Retina (tissue), 1 donor: ENCODE results near the gene WSCD2.

ENCODE experiments used
- DNase-seq: peaks from one replicate; pipeline ENCODE4 v3.0.0-alpha.2; 2016

WSCD2 gene

GRCh38 chr12:108109504-108109903 lies 19.6 kb upstream of the WSCD2 start:
- no peak for DNase-seq

- DNase-seq = no peak
Measured at GRCh38 chr12:108109954-108110353, 19.1 kb upstream of the WSCD2 start.

DNA sequence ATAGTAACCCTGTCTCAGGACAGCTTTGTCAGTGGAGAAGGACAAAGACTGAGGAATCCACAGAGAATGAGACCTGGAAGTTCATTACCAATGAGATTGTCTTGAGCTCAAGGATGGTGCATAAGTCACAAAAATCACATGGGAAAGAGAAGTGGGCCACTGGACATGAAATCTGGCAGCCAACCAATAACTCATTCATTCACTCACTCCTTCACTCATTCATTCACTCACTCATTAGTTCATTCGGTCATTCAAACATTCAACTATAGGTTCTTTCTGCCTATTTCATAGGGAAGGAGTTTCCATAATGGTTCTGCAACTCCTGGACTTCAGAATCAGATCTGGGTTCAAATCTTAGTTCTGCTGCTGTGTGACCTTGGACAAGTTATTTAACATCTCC lies 18.2 kb upstream of the WSCD2 start:
- DNase-seq = no peak

DNA sequence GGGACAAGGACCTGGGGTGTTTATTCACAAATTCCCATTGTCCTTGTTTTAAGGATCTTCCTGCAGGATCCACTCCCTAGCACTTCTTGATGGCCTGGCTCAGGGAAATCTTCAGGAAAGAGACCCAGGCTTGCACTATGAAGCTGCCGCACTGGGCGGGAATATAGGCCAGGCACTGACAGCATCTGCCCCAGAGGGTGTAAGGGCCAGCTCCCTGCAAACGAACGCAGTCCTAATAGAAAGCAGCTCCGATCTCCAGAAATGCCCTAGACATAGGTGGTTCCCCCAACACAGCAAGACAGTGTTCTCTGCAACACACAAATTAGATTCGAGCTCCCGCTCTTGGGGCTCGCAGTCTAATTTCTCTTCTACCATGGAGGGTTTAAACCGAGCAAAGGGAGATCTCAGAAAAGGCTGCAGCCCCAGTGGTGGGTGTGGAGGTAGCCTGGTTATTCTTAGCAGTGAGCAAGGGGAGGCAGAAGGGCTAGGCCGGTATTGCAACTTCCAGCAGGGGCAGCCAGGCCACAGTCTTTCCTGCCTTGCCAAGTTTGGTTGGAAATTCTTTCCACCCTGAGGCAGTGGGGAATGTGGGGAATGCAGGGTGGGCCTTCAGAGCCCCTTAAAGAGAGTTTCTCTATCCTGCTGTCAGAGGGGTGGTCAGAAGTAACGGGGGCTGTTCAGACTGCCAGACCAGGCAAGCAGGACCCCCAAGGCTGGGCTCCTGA lies 16.1 kb upstream of the WSCD2 start:
- peak; percentile 30 for DNase-seq

DNA sequence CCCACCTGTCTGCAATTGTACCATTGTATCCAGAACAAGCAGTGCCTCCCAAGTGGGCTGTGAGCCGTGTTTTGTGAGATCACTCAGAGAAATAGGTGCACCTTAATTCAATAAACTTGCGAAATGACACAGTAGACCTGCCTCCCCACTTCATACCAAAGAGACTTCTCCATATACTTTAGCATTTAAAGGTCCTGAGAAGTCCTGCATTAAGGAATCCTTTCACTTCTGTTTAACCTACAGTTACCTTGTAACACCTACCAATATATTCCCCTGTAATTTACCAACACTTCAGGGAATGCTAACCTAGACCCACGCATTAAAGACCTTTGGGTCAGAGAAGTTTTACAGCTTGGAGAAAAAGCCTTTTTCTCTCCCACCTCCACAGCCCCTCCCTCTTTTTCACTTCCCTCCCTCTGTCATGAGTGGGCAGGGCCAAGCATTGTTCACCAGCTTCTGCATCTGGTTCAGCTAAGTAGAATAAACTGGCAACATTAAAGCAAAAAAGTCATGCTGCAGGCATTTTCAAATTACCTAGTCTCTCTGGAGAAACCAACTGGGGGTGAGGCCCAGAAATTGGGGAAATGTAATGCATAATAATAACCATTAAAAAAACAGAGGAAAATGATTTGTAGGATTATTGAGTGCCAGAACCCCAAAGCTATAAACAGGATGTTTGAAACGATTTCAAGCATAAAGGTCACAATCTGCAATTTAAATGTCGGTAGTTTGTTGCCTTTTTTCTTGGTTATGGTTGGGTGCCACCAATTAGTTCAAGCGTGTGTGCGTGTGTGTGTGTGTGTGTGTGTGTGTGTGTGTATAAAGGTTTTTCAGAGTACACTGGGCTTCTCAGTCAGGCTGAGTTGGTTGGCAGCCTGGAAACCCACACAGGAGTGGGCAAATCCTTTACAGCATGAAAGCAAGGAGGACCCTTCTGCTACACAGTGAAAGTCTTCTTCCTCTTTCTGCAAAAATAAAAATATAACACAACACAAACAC lies 13.7 kb upstream of the WSCD2 start:
- DNase-seq = peak; percentile 19

DNA sequence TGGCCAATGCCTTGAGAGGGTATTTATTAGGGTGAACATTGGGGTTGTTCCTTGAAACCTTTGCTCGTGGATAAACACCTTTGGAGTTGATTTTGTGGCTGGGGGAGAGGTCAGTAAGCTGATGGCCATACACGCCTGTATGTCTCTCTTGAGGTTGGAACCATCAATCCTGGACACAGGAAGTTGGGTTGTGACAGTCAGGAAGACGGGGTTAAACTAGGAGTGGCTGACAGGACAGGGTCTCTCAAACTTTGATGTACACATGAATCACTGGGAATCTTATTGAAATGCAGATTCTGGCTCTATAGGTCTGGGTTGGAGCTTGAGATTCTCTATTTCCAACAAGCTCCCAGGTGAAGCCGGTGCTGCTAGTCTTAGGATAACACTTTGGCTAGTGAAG lies 12.8 kb upstream of the WSCD2 start:
- no peak for DNase-seq

- DNase-seq = no peak
Measured at GRCh38 chr12:108116699-108117098, 12.4 kb upstream of the WSCD2 start.

DNA sequence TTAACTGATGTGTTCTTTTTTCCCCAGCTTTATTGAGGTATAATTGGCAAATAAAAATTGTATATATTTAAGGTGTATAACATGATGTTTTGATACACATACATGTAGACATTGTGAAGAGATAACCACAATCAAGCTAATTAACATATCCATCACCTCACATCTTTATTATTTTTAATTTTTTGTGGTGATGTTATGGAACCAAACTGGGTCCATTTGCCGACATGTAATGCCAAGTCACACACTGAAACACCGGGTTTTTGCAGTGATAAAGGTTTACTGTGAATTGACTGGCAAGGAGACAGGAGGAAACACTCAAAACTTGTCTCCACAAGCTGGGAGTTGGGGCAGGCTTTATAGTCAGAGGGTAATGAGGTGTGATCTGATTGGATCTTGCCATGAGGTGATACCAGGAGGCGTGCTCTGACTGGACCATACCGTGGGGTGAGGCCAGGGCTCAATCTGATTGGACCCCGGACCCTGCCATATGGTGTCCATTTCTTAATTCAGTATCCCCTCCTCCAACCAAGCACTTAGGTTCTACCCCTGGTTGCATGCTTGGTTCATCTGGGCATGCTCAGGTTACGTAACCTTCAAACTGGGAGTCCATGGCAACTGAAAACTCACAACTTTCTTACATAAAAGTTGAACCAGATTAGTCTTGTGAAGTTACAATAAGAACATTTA lies 11.8 kb upstream of the WSCD2 start:
- no peak for DNase-seq

DNA sequence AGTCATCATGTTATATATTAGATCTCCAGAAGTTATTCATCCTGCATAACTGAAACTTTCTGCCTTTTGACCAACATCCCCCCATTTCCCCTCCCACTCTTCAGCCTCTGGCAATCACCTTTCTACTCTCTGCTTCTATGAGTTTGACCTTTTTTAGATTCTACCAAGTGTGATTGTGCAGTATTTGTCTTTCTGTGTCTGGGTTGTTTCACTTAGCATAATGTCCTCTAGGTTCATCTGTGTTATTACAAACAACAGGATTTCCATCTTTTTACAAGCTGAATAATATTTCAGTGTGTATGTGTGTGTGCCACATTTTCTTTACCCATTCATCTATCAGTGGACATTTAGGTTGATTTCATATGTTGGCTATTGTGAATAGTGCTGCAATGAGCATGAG lies 11.2 kb upstream of the WSCD2 start:
- DNase-seq = no peak

DNA sequence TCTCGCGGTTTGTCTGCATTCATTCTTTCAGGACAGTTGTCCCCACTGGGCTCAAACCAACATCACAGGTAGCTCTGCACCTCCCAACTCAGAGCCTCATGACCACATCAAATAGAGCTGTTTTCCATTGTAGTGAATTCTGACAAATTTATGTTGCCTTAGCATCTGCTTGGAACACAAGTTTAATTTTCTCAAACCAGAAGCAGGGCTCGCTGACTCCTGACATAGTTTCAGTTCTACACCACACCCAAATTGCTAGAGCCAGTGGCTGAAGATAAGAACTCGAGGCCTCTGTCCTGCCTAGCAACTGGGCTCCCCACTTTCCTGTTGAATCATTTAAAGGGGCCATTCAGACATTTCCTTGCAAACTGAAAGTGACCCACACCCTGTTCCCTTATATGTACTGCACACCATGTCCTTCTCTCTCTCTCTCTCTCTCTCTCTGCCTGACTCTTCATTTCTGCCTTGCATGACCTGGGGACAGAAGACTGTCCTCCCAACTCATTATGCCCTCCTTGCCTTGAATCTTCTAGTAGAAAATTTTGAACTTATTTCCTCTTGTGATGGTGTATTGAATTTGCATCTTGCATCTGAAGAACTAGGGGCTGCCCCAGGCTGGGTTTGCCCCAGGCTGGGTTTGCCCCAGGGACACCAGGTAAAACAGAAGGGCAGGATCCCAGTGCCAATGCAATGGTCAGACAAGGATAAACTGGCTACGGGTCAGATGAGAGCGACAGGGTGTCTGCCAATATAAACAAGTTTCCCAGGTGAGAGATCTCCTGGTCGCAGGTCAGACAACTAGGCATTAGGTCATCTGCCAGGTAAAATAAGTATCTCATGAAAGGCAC lies 9.7 kb upstream of the WSCD2 start:
- DNase-seq = no peak

DNA sequence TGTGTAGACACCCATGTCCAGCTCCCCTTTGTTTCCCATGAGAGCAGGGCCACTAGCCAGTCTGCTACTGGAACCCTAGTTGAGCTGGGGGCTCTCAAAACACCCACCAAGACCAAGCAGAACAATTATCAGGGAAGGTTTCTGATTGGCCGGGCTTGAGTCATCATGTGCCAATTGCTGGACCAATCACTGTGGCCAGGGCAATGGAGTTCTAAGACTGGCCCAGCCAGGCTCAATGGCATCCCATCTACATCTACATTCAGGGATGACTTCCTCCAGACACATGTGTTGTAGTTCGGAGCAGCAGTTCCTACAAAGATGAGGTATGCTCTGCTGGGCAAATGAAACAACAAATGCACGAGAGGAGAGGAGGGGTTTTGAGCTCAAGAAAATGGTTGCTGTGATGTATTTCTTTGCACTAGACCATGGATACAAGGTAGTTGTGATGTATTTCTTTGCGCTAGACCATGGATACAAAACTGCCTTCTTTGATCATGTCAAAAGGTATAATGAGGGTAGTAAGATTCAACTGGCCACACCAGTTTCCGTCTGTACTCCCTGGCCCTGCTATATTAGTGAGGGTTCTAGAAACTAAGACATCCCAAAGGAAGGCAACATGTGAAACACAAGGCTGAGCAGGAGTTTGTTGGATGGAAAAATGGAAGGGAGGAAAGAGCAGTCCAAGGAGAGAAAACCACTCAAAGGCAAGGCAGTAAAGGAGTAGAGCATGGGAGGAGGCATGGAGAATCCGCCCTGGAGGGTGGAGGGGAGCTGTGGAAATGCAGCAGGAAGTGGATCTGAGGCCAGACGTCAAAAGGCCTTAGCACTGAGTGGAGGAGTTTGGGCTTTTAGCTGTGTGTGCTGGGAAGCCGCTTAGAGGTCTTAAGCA lies 8.9 kb upstream of the WSCD2 start:
- DNase-seq = no peak

DNA sequence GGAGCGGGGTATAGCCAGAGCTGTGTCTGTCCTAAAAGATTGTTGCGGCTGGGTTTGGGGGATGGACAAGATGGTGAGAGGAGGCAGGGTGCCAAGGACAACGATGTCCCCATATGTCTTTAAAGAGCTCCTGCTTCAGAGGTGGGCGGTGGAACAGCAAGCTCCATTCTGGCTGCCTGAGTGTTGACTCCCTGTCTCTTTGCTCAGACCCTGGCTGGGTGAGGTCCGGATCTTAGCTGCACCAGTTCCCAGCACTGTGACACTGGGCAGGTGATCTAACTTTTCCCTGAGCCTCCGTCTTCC lies 8.3 kb upstream of the WSCD2 start:
- no peak for DNase-seq

- DNase-seq = no peak
Measured at GRCh38 chr12:108121320-108121719, 7.8 kb upstream of the WSCD2 start.

DNA sequence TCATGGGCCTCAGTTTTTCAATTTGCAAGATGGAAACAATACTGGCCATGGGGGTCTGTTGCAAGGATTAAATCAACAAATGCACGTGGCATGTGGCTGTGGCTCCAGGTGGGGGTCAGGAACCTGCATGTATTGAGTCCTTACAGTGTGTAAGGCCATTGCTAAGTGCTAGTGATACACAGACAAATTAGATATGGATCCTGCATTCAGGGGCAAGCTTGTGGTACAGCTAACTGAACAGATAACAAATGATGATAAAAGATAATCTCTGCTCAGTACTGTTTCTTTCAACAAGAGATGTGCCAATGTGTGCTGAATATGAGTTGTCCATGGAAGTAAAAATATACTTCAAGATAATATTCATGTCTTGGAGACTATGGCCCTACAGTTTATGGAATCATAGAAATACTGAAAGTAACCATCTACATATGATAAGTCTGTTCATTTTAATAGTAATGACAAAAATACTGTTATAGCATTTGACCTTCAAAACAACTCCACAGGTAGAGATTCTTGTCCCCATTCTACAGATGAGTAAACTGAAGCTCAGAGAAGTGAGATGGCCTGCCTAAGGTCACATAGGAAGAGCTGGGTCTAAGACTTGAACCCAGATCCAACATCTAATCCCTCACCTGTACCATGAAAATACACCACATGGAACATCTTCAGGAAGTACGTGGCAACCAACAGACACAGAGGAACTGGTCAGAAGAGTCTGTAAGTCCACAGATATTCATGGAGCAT lies 7.2 kb upstream of the WSCD2 start:
- no peak for DNase-seq

GRCh38 chr12:108122644-108123043 lies 6.4 kb upstream of the WSCD2 start:
- DNase-seq = no peak

- no peak for DNase-seq
Measured at GRCh38 chr12:108123402-108123801, 5.7 kb upstream of the WSCD2 start.

DNA sequence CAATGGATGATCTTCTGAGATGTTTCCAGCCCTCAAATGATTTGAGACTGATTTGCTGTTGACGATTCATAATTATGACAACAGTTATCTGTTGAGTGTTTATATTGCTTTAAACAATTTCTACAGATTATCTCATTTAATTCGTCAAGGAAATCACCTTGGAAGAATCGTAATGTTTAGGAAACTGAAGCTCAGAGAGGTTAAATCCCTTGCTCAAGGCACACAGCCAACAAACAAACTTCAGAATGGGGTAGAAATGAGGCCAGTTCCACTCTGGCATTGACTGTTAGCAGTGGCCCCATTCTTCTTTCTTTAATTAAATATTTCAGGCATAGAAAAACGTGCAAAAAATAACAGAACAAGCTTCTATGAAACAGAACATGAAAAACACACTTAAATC lies 4.0 kb upstream of the WSCD2 start:
- no peak for DNase-seq

- DNase-seq = no peak
Measured at GRCh38 chr12:108126212-108126611, 2.9 kb upstream of the WSCD2 start.

- no peak for DNase-seq
Measured at GRCh38 chr12:108126990-108127501, 2.0 kb upstream of the WSCD2 start.

- no peak for DNase-seq
Measured at GRCh38 chr12:108127654-108128053, 1.4 kb upstream of the WSCD2 start.
